SK-N-SH (cell line): ENCODE measurements around the gene LPIN2.

Source experiments
- CTCF ChIP-seq: fragments of 200-600 bp; sonication (generic); IDR thresholded peaks from 2 replicates; pipeline ENCODE4 v1.6.1; 2017; ENCODE audit warnings: antibody characterized with exemption, mild to moderate bottlenecking, moderate library complexity
- EP300 ChIP-seq, 2 experiments: IDR thresholded peaks; 2 replicates each; pipeline versions ENCODE4 v1.4.0 to v1.6.1; 2012; ENCODE audit warnings: borderline replicate concordance in 1 of 2, low read depth in 1 of 2, low read length in 1 of 2
- FOSL2 ChIP-seq: IDR thresholded peaks from 2 replicates; pipeline ENCODE4 v1.4.0; 2012; ENCODE audit warnings: low read depth, mild to moderate bottlenecking, moderate library complexity, borderline replicate concordance
- POLR2AphosphoS5 ChIP-seq: IDR thresholded peaks from 2 replicates; pipeline ENCODE4 v1.6.1; 2012; ENCODE audit warnings: low read depth, low read length
- RCOR1 ChIP-seq: fragments of 150-350 bp; IDR thresholded peaks from 2 replicates; pipeline ENCODE4 v1.6.1; 2017; ENCODE audit warnings: antibody characterized with exemption, low read length
- REST ChIP-seq: IDR thresholded peaks from 2 replicates; pipeline ENCODE4 v1.6.1; 2012; ENCODE audit warnings: mild to moderate bottlenecking, low read depth, low read length, moderate library complexity
- YY1 ChIP-seq: IDR thresholded peaks from 2 replicates; pipeline ENCODE4 v1.4.0; 2012; ENCODE audit warnings: low read depth, mild to moderate bottlenecking

- no peak for TF ChIP-seq YY1
- no peak for TF ChIP-seq RCOR1
- no peak for TF ChIP-seq EP300 (IDR thresholded peaks at IDR 0.05; ENCODE audit: borderline replicate concordance in 1 of 2, low read depth in 1 of 2, low read length in 1 of 2)
- TF ChIP-seq CTCF = no peak
- no peak for TF ChIP-seq REST
- no peak for TF ChIP-seq POLR2AphosphoS5
- no peak for TF ChIP-seq FOSL2
Observed at GRCh38 chr18:2967820-2968219, 45.1 kb downstream of the LPIN2 start.
